SK-MEL-5 (cell line): ENCODE data around the gene TRPM5. TPM values are rescaled to one million over a fixed set of nuclear protein-coding genes. Genes with fewer than 3 reads are reported as not detected.

ENCODE experiments used
- DNase-seq: peaks from one replicate; pipeline ENCODE4 v3.0.0-alpha.2; 2016; ENCODE audit warnings: low read depth, low spot score
- in situ Hi-C: cut with HindIII; loops from 2 replicates; pipeline ENCODE4 v1.10.0; 2016; ENCODE audit warnings: low sequenced_read_pairs, high pct_unique_total_duplicates, low pct_unique_long_range_greater_than_20kb
- total RNA-seq: library from RNA; depleted of rRNA; stranded (reverse); fragments of >200 nt; shearing (Covaris generic); gene quantifications from 2 replicates; pipeline ENCODE4 v1.2.3, GENCODE V29; 2014

TRPM5 gene
- total RNA-seq, 1 experiment from 2014 or later: not detected

DNA sequence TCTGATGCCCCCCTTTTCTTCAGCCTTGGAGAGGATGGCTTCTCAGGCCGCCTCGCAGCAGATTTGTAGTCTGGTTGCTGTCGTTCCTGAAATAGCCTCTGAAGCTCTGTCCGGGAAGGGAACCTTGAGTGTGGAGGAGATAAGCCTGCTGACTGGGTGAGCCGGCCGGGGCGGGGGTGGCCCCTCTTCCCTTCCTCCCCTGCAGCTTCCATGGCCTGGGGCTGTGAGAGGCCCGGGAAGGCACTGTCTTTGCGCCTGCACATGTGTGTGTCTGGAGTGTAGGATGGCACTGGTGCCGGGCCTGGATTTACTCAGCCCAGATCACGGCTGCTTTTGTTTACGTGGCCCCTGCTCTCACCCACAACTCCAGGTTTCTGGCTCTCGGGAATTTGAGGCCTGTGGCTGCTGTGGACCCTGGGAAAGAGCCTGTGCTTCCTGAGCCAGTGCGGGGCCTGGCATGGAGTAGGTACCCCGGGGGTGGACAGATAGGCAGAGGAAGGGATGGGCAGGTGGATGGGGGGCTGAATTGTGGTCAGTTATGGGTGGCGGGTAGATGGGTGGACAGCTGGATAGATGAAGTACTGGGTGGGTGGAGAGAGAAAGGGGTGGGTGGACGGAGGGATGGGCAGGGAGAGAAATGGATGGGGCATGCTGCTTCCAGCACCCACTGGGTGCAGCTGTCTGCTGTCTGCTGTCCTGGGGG is 17.1 kb upstream of the TRPM5 start:
- DNase-seq: no peak
- in situ Hi-C loops: no loop called here

GRCh38 chr11:2460540-2461252 is 16.4 kb upstream of the TRPM5 start:
- DNase-seq: no peak
- in situ Hi-C loops: no loop called here

GRCh38 chr11:2459796-2460531 is 15.7 kb upstream of the TRPM5 start:
- no peak for DNase-seq
- in situ Hi-C loops: no loop called here

GRCh38 chr11:2459016-2459725 is 14.9 kb upstream of the TRPM5 start:
- no peak for DNase-seq
- in situ Hi-C loops: no loop called here

DNA sequence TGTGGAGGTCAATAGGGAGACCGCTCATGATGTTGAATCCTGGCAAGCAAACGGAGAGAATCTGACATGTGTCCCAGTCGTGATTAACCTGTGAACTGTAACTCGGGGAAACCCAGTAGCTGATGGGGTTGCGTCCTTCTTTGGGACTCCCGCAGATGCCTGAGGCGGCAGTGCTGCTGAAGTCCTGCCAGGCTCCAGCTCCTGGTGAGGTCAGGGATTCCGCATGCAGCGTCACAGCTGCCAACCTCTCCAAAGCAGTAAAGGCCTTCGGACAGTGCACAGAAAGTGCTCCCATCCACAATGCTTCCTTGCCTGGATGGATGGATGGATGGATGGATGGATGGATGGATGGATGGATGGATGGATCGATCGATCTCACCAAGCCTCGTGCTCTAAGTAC is 14.0 kb upstream of the TRPM5 start:
- DNase-seq: no peak
- in situ Hi-C loops: no loop called here

GRCh38 chr11:2453436-2453835 is 9.1 kb upstream of the TRPM5 start:
- no peak for DNase-seq
- in situ Hi-C loops: no loop called here

DNA sequence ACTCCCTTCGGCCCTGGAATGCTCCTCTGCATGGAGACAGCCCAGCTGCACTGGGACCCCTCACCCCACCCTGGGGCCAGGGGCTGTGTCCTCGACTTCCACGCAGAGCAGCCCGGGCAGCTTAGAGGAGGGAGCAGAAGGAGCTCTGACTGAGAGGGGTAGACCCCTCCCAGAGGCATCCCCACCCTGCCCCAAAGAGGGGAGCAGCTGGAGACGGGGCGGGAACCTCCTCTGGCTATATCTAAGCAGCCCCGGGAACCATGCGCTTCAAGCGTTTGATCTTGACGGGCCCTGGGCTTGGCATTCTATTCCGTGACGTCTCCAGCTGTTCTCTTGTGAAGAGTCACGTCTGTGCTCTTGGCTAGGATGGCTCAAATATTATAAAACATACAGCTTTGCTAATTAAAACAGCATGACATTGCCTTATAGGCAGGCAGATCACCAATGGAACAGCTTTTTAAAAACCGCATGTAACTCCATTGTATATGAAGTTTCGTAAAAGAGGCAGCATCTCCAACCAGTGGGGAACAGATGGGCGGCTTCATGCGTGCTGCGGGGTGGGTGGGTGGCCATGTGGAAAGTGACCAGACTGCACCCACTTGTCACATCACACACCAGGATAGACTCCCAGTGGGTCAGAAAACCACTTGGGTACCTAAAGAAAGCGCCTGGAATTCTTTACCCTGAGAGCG is 8.2 kb upstream of the TRPM5 start:
- in situ Hi-C loops: no loop called here
- DNase-seq: no peak

GRCh38 chr11:2451916-2452315 is 7.6 kb upstream of the TRPM5 start:
- no peak for DNase-seq
- in situ Hi-C loops: no loop called here

DNA sequence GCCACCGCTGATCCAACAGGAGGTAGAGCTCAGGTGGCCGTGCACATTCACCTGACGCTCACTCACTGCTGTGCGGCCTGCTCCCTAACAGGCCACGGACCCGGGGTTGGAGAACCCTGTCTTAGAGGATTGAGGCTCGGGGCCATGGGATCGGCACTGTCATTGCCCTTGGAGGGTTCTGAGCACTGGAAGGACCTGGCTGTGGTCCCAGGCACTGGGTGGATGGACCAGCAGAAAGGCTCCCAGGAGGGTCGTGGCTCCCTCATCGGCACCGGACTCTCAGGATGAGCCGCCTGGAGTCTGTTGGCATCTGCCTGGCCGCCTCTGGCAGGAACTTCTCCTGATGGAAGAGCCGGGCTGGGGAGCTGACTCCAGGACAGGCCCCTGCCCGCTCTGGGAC is 7.0 kb upstream of the TRPM5 start:
- DNase-seq: no peak
- in situ Hi-C loops: no loop called here

- DNase-seq: no peak
- in situ Hi-C loops: no loop called here
Measured at GRCh38 chr11:2450321-2451041, 6.2 kb upstream of the TRPM5 start.

DNA sequence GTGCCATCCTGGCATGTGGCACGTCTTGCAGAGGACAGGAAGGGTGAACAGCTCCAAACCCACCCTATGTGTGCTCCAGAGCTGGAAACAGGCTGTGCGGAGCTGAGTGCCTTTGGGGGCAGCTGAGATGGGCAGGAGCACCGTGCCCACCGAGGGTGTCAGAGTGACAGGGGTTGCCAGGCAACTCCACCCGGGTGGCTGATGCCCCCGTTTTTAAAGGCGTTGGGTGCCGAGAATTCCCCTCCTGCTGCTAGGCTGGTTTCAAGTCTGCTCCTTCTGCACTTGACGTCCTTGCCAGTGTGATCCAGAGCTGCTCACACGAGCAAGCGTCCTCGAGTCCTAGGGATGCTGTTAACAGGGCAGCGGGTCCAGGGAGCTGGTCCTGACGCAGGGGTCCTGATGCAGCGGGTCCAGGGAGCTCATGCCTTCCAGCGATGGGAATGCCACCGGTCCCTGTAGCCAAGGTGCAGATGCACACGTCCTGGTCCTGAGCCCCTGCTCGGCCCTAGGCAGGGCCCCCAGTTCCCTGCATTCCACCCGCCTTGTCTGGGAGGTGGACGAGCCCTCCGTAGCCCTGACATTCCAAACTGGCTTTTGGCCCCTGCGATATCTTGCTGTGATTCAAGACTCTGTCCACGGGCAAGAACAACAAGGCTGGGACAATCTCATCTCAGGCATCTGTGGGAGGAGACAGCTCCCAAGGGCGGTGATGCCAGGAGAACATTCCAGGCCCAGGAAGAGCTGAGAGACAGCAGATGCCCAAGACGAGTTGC is 5.4 kb upstream of the TRPM5 start:
- no peak for DNase-seq
- in situ Hi-C loops: no loop called here

DNA sequence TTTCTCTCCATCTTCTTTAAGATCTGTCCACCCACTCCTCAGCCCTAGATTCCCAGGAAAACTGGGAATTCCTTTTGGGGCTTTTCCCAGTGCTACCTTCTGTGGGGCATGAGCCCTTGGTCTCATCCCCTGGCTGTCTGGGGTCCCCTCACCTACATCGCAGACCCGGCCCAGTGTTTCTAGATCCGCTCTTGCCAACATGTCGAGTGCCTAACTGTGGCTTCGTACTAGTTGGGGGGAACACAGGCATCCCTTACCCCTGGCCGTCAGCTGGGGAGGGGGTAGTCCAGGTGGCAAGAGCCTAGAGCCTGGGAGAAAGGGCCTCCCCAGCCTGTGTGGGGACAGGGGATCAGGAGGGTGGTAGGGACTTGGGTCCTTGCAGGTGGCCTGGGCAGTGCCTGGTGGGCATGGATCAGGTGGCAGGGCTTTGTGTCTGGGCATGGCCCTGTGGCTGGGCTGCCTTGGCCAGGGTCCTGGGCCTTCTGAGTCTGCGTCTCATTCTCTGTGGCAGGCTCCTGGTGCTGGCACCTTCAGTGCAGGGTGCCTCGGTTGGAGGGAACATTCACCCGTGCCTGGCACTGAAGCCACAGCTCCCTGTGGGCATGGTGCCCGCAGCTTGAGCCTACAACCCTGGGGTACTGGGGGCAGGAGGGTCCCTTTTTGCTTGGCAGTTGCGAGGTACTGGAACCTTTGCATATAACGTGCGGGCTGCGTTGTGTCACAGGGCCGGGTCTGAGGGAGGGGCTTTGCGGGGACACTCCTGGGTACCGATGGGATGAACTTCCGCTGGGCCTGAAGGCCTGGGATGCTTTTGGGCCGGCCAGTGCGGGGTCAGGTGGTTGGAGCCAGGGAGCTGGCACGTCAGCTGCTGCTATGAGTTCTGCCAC is 4.6 kb upstream of the TRPM5 start:
- no peak for DNase-seq
- in situ Hi-C loops: no loop called here

DNA sequence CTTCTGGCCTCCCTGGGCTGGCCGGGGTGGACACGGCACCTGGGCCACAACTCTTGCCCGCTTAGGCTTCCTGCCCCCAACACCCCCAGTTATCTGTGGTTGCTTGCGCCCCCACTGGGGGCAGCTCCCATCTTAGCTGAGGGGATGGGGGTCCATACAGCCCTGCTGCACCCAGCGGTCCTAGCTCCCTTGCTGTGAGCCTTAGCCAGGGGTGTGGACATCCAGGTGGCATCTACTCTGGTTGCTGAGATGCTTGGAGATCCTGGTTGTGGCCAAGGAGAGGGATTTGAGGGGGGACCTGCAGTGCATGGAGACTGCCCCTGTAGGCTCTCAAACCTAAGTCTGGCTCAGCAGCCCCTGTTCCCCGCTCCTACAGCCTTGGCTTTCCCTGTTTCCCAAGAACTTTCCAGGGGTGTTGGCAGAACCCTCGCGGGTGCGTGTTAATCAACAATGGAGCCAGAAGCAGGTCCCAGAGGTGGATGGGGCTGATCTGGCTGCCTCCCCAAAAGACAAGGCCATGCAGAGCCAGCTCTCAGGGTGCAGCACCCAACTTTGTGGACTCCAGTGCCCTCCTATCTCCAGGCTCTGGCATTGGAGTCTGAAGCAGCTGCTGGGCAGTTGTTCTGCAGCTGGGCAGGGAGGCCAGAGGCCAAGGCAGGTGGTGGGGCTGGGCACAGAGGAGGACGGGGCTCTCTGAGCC is 3.8 kb upstream of the TRPM5 start:
- no peak for DNase-seq
- in situ Hi-C loops: no loop called here

- no peak for DNase-seq
- in situ Hi-C loops: no loop called here
Measured at GRCh38 chr11:2447253-2447950, 3.1 kb upstream of the TRPM5 start.
